ENCODE data around the gene ZBTB17. TPM values are rescaled to one million over a fixed set of nuclear protein-coding genes. Genes with fewer than 3 reads are reported as not detected.

ZBTB17 gene
- total RNA-seq, 1 experiment from 2014 or later = 32.0 TPM

GRCh38 chr1:15937706-15938168 is 38.2 kb downstream of the ZBTB17 start:
- DNase-seq (ENCODE audit: low spot score) (peak; percentile 56), ATAC-seq (peak; percentile 85)
- no peak for TF ChIP-seq E2F4 (CRISPR knock-in tag; IDR thresholded peaks at IDR 0.05; ENCODE audit: borderline replicate concordance, low read depth)
- TF ChIP-seq ZSCAN18 (CRISPR knock-in tag; IDR thresholded peaks at IDR 0.05) = no peak
- no peak for TF ChIP-seq NFE2L1 (CRISPR knock-in tag; IDR thresholded peaks at IDR 0.05)
- TF ChIP-seq ELF4 (CRISPR knock-in tag; IDR thresholded peaks at IDR 0.05; ENCODE audit: low read depth) = no peak
- TF ChIP-seq GRHL2 (CRISPR knock-in tag; IDR thresholded peaks at IDR 0.05; ENCODE audit: insufficient replicate concordance, severe bottlenecking) = no peak
- Mint-ChIP-seq H3K36me3 (peaks cover 57% of the 10 kb centered on the region), H3K4me1 (peaks cover 6% of the 10 kb centered on the region), H3K27me3 (ENCODE audit: low read depth) (no peaks in the 10 kb centered on the region), H3K9me3 (no peaks in the 10 kb centered on the region), H3K27ac (peak overlapping the region; percentile 81), H3K4me3 (no peak overlapping the region)
- ChIA-PET POLR2A (interaction anchor here (0.6 to 1.4 kb wide), 5 partner anchors 12 to 937 kb away, joined by 3 to 5 read pairs (median 3); partner anchors contain the start of gene SPEN), CTCF (interaction anchor here (0.6 to 2.4 kb wide), 23 partner anchors 11 to 198 kb away, joined by 3 to 37 read pairs (median 4); partner anchors contain the start of genes FAM131C and SPEN)

GRCh38 chr1:15937146-15937545 is 38.8 kb downstream of the ZBTB17 start:
- ATAC-seq (no peak), DNase-seq (ENCODE audit: low spot score) (no peak)
- no peaks in the 10 kb centered on the region for H3K27me3 Mint-ChIP-seq (ENCODE audit: low read depth)
- ChIA-PET CTCF (interaction anchor here (0.6 to 2.4 kb wide), 22 partner anchors 12 to 197 kb away, joined by 3 to 37 read pairs (median 4); partner anchors contain the start of genes FAM131C and SPEN), POLR2A (interaction anchor here (1.0 to 1.4 kb wide), 2 partner anchors 12 to 90 kb away, joined by 3 read pairs; partner anchors contain the start of gene SPEN)
- H3K36me3 Mint-ChIP-seq = peaks cover 62% of the 10 kb centered on the region
- peaks cover 6% of the 10 kb centered on the region for H3K4me1 Mint-ChIP-seq
- peak overlapping the region; percentile 81 for H3K27ac Mint-ChIP-seq
- H3K4me3 Mint-ChIP-seq = no peak overlapping the region
- no peaks in the 10 kb centered on the region for H3K9me3 Mint-ChIP-seq
- TF ChIP-seq KAT7 (CRISPR knock-in tag; IDR thresholded peaks at IDR 0.05; ENCODE audit: borderline replicate concordance) (no peak), MYBL2 (CRISPR knock-in tag; IDR thresholded peaks at IDR 0.05) (no peak), CREM (CRISPR knock-in tag; IDR thresholded peaks at IDR 0.05) (no peak), ZNF317 (CRISPR knock-in tag; IDR thresholded peaks at IDR 0.05; ENCODE audit: borderline replicate concordance, low read depth) (no peak), ZNF416 (CRISPR knock-in tag; IDR thresholded peaks at IDR 0.05) (no peak), ZNF121 (CRISPR knock-in tag; IDR thresholded peaks at IDR 0.05) (no peak), NFYB (CRISPR knock-in tag; conservative IDR thresholded peaks at IDR 0.05; ENCODE audit: low read depth) (no peak), CBFB (CRISPR knock-in tag; IDR thresholded peaks at IDR 0.05; ENCODE audit: low read depth) (no peak), ZBTB43 (CRISPR knock-in tag; IDR thresholded peaks at IDR 0.05) (no peak), STAT6 (CRISPR knock-in tag; conservative IDR thresholded peaks at IDR 0.05; ENCODE audit: low read depth) (no peak), PREB (CRISPR knock-in tag; IDR thresholded peaks at IDR 0.05; ENCODE audit: borderline replicate concordance) (no peak), ATF6 (CRISPR knock-in tag; IDR thresholded peaks at IDR 0.05) (no peak), ATF2 (CRISPR knock-in tag; IDR thresholded peaks at IDR 0.05; ENCODE audit: borderline replicate concordance, low read depth) (no peak), TCF7 (CRISPR knock-in tag; IDR thresholded peaks at IDR 0.05; ENCODE audit: low read depth) (no peak), FOXK1 (CRISPR knock-in tag; IDR thresholded peaks at IDR 0.05) (no peak), MLX (CRISPR knock-in tag; IDR thresholded peaks at IDR 0.05) (no peak), SOX15 (CRISPR knock-in tag; IDR thresholded peaks at IDR 0.05) (no peak), NR3C1 (CRISPR knock-in tag; conservative IDR thresholded peaks at IDR 0.05; ENCODE audit: low read depth) (no peak)

All from WTC11 (cell line).